Measurements from ENCODE around the gene GLP2R.

- TF ChIP-seq CTCF (IDR thresholded peaks at IDR 0.05; ENCODE audit: insufficient read depth, low read length) (no peak), POLR2AphosphoS5 (IDR thresholded peaks at IDR 0.05; ENCODE audit: low read depth) (no peak), REST (IDR thresholded peaks at IDR 0.05; ENCODE audit: insufficient replicate concordance, low read depth) (no peak)
Measured at GRCh38 chr17:9862949-9863348, 37.2 kb downstream of the GLP2R start.
